Small intestine (tissue), 7 donors: ENCODE data around the gene PARD3B. TPM values are rescaled to one million over a fixed set of nuclear protein-coding genes. Genes with fewer than 3 reads are reported as not detected.

Experiments
- DNase-seq, 2 donors: peaks; one replicate each; pipeline versions ENCODE4 v3.0.0 to v3.0.0-alpha.2; 2013
- FAIRE-seq: peaks from 2 replicates; lab custom pipeline; 2012; peaks lifted over from hg19 to GRCh38; lab: Jason Lieb, UNC
- H3K27ac ChIP-seq, 3 donors: one replicate each; pipeline ENCODE4 v1.5.1; 2013; ENCODE audit warnings: low read length in 2 of 3, mild to moderate bottlenecking in 2 of 3, control low read depth in 1 of 3, inconsistent platforms in 1 of 3, low read depth in 1 of 3, moderate library complexity in 1 of 3
- H3K27me3 ChIP-seq, 3 donors: one replicate each; pipeline ENCODE4 v1.6.1; 2013; ENCODE audit warnings: low read length in 3 of 3, inconsistent platforms in 1 of 3; ENCODE audit not compliant: control insufficient read depth in 3 of 3, insufficient read depth in 3 of 3
- H3K36me3 ChIP-seq, 3 donors: one replicate each; pipeline ENCODE4 v1.6.1; 2013; ENCODE audit warnings: low read length in 3 of 3, inconsistent platforms in 1 of 3, low read depth in 1 of 3, mild to moderate bottlenecking in 1 of 3, moderate library complexity in 1 of 3; ENCODE audit not compliant: control insufficient read depth in 3 of 3, insufficient read depth in 2 of 3
- H3K4me1 ChIP-seq, 3 donors: one replicate each; pipeline ENCODE4 v1.6.1; 2013; ENCODE audit warnings: low read length in 2 of 3, inconsistent platforms in 1 of 3, low read depth in 1 of 3, mild to moderate bottlenecking in 1 of 3, moderate library complexity in 1 of 3; ENCODE audit not compliant: control insufficient read depth in 3 of 3, insufficient read depth in 2 of 3
- H3K4me3 ChIP-seq, 3 donors: one replicate each; pipeline ENCODE4 v1.5.1; 2013; ENCODE audit warnings: low read length in 3 of 3, control low read depth in 1 of 3, inconsistent platforms in 1 of 3, low read depth in 1 of 3, mild to moderate bottlenecking in 1 of 3, moderate library complexity in 1 of 3
- H3K9me3 ChIP-seq, 2 donors: one replicate each; pipeline ENCODE4 v1.6.1; 2013; ENCODE audit warnings: low read depth in 1 of 2, low read length in 1 of 2; ENCODE audit not compliant: control insufficient read depth in 2 of 2, insufficient read depth in 1 of 2
- WGBS, 3 donors: extraction: QIAGEN DNeasy Blood & Tissue Kit; methylation state at CpG; one replicate each; pipeline ENCODE4 v1.1.7; 2013; 5-methylcytosine and 5-hydroxymethylcytosine counted together
- polyA plus RNA-seq, 4 donors: library from polyadenylated mRNA; stranded (reverse) in 3 of 4; unstranded in 1 of 4; fragments of 200-250 nt in 3 of 4; fragments of 120-200 nt in 1 of 4; gene quantifications; one replicate each; pipeline versions ENCODE4 v1.2.1 to v1.2.3, GENCODE V29; 2013
- donor health status: healthy with polysubstance abuse.
- donor health status: control.
- donor health status: control.
- donor health status: Bipolar disorder and iron deficiency.
- donor health status: healthy.

PARD3B gene
- polyA plus RNA-seq, 4 donors = 2.8 to 10.7 (median 3.6) TPM

GRCh38 chr2:205527801-205528200 is 982.5 kb downstream of the PARD3B start:
- H3K36me3 ChIP-seq = no peaks in the 10 kb centered on the region
- H3K9me3 ChIP-seq = no peaks in the 10 kb centered on the region
- H3K4me1 ChIP-seq = no peaks in the 10 kb centered on the region
- no peaks in the 10 kb centered on the region for H3K27me3 ChIP-seq
- FAIRE-seq (no peak), DNase-seq (no peak)
- no peak overlapping the region for H3K4me3 ChIP-seq
- no peak overlapping the region for H3K27ac ChIP-seq

DNA sequence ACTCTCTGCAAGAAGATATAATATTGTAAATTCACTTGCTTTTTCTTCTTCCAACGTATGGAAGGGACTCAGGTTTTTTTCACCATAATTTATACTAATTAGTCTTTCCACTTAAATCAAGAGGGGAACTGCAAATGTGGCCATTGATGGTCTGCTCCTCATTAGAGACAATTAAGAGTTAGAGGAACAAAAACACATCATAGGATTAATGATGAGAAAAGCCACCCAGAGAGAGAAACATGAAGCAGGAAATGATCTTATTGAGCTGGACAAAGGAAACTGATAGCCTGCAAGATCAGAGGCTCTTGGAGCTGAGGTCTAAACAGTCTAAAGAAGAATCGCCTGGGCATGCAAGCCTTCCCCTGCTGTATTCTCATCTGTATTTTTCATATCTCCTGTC is 985.8 kb downstream of the PARD3B start:
- no peaks in the 10 kb centered on the region for H3K36me3 ChIP-seq
- H3K4me3 ChIP-seq = no peak overlapping the region
- H3K4me1 ChIP-seq = no peaks in the 10 kb centered on the region
- DNase-seq (no peak), FAIRE-seq (no peak)
- H3K27me3 ChIP-seq = no peaks in the 10 kb centered on the region
- WGBS, 3 donors = 76 to 85% (median 76%) methylated on average over 2 of the region's 2 CpGs
- no peak overlapping the region for H3K27ac ChIP-seq
- H3K9me3 ChIP-seq = no peaks in the 10 kb centered on the region

- Histone ChIP-seq H3K27me3 (no peaks in the 10 kb centered on the region), H3K9me3 (no peaks in the 10 kb centered on the region), H3K4me3 (no peak overlapping the region), H3K36me3 (no peaks in the 10 kb centered on the region), H3K4me1 (no peaks in the 10 kb centered on the region), H3K27ac (no peak overlapping the region)
- DNase-seq = no peak
- WGBS, 3 donors = 93 to 98% (median 96%) methylated on average over 9 of the region's 9 CpGs
- no peak for FAIRE-seq
Observed at GRCh38 chr2:205531489-205532148, 986.3 kb downstream of the PARD3B start.

- FAIRE-seq = no peak
- WGBS, 3 donors = 69 to 84% (median 82%) methylated on average over 3 of the region's 3 CpGs
- H3K27ac ChIP-seq = no peak overlapping the region
- peaks cover 0 to 6% (median 0%) of the 10 kb centered on the region in 3 donors for H3K4me1 ChIP-seq
- no peaks in the 10 kb centered on the region for H3K36me3 ChIP-seq
- H3K9me3 ChIP-seq = no peaks in the 10 kb centered on the region
- no peak for DNase-seq
- no peaks in the 10 kb centered on the region for H3K27me3 ChIP-seq
- no peak overlapping the region for H3K4me3 ChIP-seq
Observed at GRCh38 chr2:205535001-205535400, 989.7 kb downstream of the PARD3B start.

GRCh38 chr2:205539603-205540002 is 994.3 kb downstream of the PARD3B start:
- no peak for DNase-seq
- H3K4me1 ChIP-seq = peaks cover 0 to 6% (median 0%) of the 10 kb centered on the region in 3 donors
- FAIRE-seq = no peak
- no peak overlapping the region for H3K4me3 ChIP-seq
- H3K36me3 ChIP-seq = no peaks in the 10 kb centered on the region
- no peaks in the 10 kb centered on the region for H3K27me3 ChIP-seq
- H3K9me3 ChIP-seq = no peaks in the 10 kb centered on the region
- no peak overlapping the region for H3K27ac ChIP-seq
- WGBS, 3 donors = 69 to 80% (median 77%) methylated on average over 5 of the region's 5 CpGs

- Histone ChIP-seq H3K4me3 (no peak overlapping the region), H3K9me3 (no peaks in the 10 kb centered on the region), H3K4me1 (peaks cover 0 to 6% (median 0%) of the 10 kb centered on the region in 3 donors), H3K27ac (no peak overlapping the region), H3K27me3 (no peaks in the 10 kb centered on the region), H3K36me3 (no peaks in the 10 kb centered on the region)
- DNase-seq (no peak), FAIRE-seq (no peak)
- WGBS, 3 donors = 54 to 67% (median 64%) methylated on average over 5 of the region's 5 CpGs
Observed at GRCh38 chr2:205540036-205540435, 994.8 kb downstream of the PARD3B start.

- Histone ChIP-seq H3K4me3 (no peak overlapping the region), H3K27ac (no peak overlapping the region), H3K36me3 (no peaks in the 10 kb centered on the region), H3K4me1 (peaks cover 0 to 6% (median 0%) of the 10 kb centered on the region in 3 donors), H3K9me3 (no peaks in the 10 kb centered on the region), H3K27me3 (no peaks in the 10 kb centered on the region)
- no peak for FAIRE-seq
- no peak for DNase-seq
- 81 to 90% (median 82%) methylated on average over 5 of the region's 5 CpGs for WGBS, 3 donors
Observed at GRCh38 chr2:205543262-205543843, 998.1 kb downstream of the PARD3B start.

DNA sequence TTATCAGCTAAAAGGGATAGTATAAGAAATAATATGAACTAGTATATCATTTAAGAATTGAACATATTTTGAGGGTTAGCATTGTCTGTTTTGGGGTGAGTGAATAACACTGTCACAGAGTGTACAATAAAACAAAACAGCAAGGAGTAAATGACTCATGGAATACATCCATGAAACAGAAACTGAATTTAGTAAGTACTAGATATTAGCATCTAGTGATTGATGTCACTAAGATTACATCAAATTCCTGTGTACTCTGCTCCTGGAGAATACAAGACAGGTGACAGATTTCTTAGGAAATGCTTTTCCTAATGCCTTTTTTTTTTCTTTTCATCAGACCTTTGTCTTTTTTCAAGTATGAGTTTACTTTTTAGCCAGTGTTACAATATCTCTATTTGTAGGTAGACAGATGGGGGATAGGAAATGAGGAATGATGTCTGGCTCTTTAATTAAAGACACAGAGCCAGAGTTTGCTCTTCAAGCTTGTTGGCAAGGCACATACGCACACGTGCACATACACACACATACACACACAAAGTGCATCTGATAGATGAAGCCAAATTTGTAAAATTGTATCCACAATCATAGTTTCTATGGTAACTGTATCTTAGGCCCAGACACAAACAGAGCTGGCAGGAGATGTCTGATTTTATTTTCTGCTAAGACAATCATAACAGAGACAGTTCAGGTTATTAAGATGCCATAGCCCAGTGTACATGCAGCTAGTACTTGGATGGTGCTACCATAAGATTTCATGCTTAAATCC is 998.8 kb downstream of the PARD3B start:
- WGBS, 3 donors = 46 to 65% (median 51%) methylated on average over 2 of the region's 2 CpGs
- no peak for DNase-seq
- Histone ChIP-seq H3K27ac (no peak overlapping the region), H3K4me3 (no peak overlapping the region), H3K27me3 (no peaks in the 10 kb centered on the region), H3K4me1 (peaks cover 0 to 6% (median 0%) of the 10 kb centered on the region in 3 donors), H3K9me3 (no peaks in the 10 kb centered on the region), H3K36me3 (no peaks in the 10 kb centered on the region)
- FAIRE-seq = no peak
